PC-3 (cell line): ENCODE results near the gene ITPR3. TPM values are rescaled to one million over a fixed set of nuclear protein-coding genes. Genes with fewer than 3 reads are reported as not detected.
A peak's percentile ranks its signal among the peaks of the same experiment; 100 is the strongest.

Experiments
- ATAC-seq: fragments of 200-7000 bp; cut with Tn5 transposase; 2 replicates; pipeline ENCODE4 v1.9.1; 2020; ENCODE audit warnings: mild to moderate bottlenecking, moderate library complexity
- BruUV-seq: library from RNA; stranded (reverse); fragments of 400-500 nt; replicated peaks from 2 replicates; lab custom pipeline; 2021; lab: Mats Ljungman, UMichigan
- CTCF ChIA-PET: fragments of 300-600 bp; sonication (Branson Sonifier 250); formaldehyde crosslinking; loops from one replicate; lab custom pipeline; 2022; ENCODE audit warnings: antibody characterized with exemption; lab: Charles Lee
- POLR2A ChIA-PET: fragments of 300-600 bp; sonication (Branson Sonifier 250); formaldehyde crosslinking; loops from one replicate; lab custom pipeline; 2022; ENCODE audit warnings: antibody characterized with exemption; ENCODE audit not compliant: unreplicated experiment; lab: Charles Lee
- DNase-seq: peaks from one replicate; pipeline ENCODE4 v3.0.0-alpha.2; 2015
- H2AFZ ChIP-seq: fragments of 300-600 bp; sonication (generic); 2 replicates; pipeline ENCODE4 v1.6.0; 2016; ENCODE audit warnings: antibody characterized with exemption, low read length
- H3F3A ChIP-seq: fragments of 300-600 bp; sonication (generic); one replicate; pipeline ENCODE4 v1.6.0; 2017; ENCODE audit warnings: antibody characterized with exemption, low read length, control low read depth, mild to moderate bottlenecking; ENCODE audit not compliant: unreplicated experiment
- H3K27ac ChIP-seq: fragments of 300-600 bp; sonication (generic); 2 replicates; pipeline ENCODE4 v1.5.1; 2016; ENCODE audit warnings: mild to moderate bottlenecking, low read length
- H3K27me3 ChIP-seq: fragments of 300-600 bp; sonication (generic); 2 replicates; pipeline ENCODE4 v1.6.1; 2016; ENCODE audit warnings: low read length, mixed read lengths
- H3K36me3 ChIP-seq: fragments of 300-600 bp; sonication (generic); 2 replicates; pipeline ENCODE4 v1.6.1; 2016; ENCODE audit warnings: low read depth, mixed run types, low read length, mixed read lengths
- H3K4me1 ChIP-seq: fragments of 300-600 bp; sonication (generic); 2 replicates; pipeline ENCODE4 v1.5.1; 2016; ENCODE audit warnings: low read length; ENCODE audit not compliant: insufficient read depth
- H3K4me2 ChIP-seq: fragments of 300-600 bp; sonication (generic); 2 replicates; pipeline ENCODE4 v1.6.0; 2016; ENCODE audit warnings: low read length
- H3K4me3 ChIP-seq: fragments of 300-600 bp; sonication (generic); 2 replicates; pipeline ENCODE4 v1.5.1; 2016; ENCODE audit warnings: mild to moderate bottlenecking, low read length, mixed read lengths
- H3K79me2 ChIP-seq: fragments of 300-600 bp; sonication (generic); 2 replicates; pipeline ENCODE4 v1.6.1; 2017; ENCODE audit warnings: low read length, mixed read lengths
- H3K9ac ChIP-seq: fragments of 300-600 bp; sonication (generic); 2 replicates; pipeline ENCODE4 v1.6.0; 2016; ENCODE audit warnings: mild to moderate bottlenecking, low read length
- H3K9me2 ChIP-seq: fragments of 300-600 bp; sonication (generic); replicated peaks from 2 replicates; pipeline ENCODE4 v1.6.1; 2016; ENCODE audit warnings: mixed run types, low read length, mixed read lengths
- H3K9me3 ChIP-seq: fragments of 300-600 bp; sonication (generic); 2 replicates; pipeline ENCODE4 v1.6.1; 2016; ENCODE audit warnings: low read length, mixed read lengths
- H4K20me1 ChIP-seq: fragments of 300-600 bp; sonication (generic); 2 replicates; pipeline ENCODE4 v1.6.1; 2016; ENCODE audit warnings: low read length, mixed read lengths
- EZH2 ChIP-seq: fragments of 300-600 bp; sonication (generic); IDR thresholded peaks from one replicate; pipeline ENCODE4 v1.6.1; 2017; ENCODE audit warnings: antibody characterized with exemption, mild to moderate bottlenecking, low read length; ENCODE audit not compliant: unreplicated experiment
- EZH2phosphoT487 ChIP-seq: fragments of 300-600 bp; sonication (generic); IDR thresholded peaks from 2 replicates; pipeline ENCODE4 v1.6.1; 2018; ENCODE audit warnings: mild to moderate bottlenecking, antibody characterized with exemption, low read length, borderline replicate concordance
- intact Hi-C: fragments of 100-400 bp; cut with micrococcal nuclease; formaldehyde crosslinking; loops from 2 replicates; pipeline ENCODE4 v1.9.0; 2023
- total RNA-seq: library from RNA; depleted of rRNA; stranded (reverse); fragments of >200 nt; gene quantifications from 2 replicates; pipeline ENCODE4 v1.2.3, GENCODE V29; 2014
- TF ChIP-seq, protein P1 (sequence below): fragments of 300-600 bp; sonication (generic); conservative IDR thresholded peaks from 2 replicates; pipeline ENCODE4 v1.5.1; 2017; ENCODE audit warnings: antibody characterized with exemption, low read depth, mild to moderate bottlenecking, low read length

Gene ITPR3
- total RNA-seq, 1 experiment from 2014 or later: 41.8 TPM

DNA sequence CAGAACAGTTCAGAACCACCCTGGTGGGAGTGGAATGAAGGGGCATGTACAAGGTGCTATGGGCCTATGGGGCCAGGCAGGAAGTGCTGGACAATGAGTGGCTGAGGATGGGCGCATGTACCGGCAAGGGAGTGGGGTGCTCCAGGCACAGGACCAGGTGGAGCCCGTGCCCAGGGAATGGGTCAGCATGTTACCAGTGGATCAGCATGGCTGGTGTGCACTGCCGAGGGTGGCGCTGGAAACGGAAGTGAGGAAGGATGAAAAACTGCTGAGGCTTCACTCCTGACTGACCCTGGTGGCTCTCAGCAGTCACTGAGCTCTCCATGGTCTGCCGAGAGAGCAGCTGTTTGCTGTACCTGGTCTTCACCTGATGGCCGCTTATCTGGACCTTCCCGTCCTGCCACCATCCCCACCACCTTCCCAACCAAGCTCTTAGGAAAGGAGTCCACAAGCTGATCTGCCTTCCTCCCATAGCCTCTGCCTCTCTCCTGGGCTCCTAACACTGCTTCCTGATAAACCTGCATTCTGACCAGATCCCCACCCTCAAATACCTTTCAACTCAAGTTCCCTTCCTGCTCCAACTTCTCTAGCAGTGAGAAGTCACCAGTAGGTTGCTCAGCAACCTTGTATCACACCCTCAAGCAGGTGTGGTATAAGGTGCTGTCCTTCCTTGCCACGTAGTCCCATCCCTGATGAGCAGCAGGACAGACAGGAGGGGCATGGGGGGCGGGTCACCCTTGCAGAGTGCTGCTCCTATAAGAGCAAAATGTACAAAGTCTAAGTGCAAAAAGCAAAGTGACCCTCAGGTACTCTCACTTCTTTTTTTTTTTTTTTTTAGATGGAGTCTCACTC, 83.3 kb downstream of the ITPR3 start:
- intact Hi-C loops: loop anchor here (5.0 kb wide), 1 partner anchor 72 kb away; no protein-coding TSS in a partner anchor
- no peaks in the 10 kb centered on the region for H4K20me1 ChIP-seq
- H3F3A ChIP-seq: peaks cover 5% of the 10 kb centered on the region
- BruUV-seq: no TSS peak
- no peak for DNase-seq
- no peak overlapping the region for H3K27ac ChIP-seq
- H2AFZ ChIP-seq: no peak overlapping the region
- no peak for ATAC-seq
- peaks cover 31% of the 10 kb centered on the region; the same call in 1 of the 2 replicates for H3K36me3 ChIP-seq
- no peak overlapping the region for H3K9ac ChIP-seq
- no peak for TF ChIP-seq EZH2
- TF ChIP-seq, protein P1, sequence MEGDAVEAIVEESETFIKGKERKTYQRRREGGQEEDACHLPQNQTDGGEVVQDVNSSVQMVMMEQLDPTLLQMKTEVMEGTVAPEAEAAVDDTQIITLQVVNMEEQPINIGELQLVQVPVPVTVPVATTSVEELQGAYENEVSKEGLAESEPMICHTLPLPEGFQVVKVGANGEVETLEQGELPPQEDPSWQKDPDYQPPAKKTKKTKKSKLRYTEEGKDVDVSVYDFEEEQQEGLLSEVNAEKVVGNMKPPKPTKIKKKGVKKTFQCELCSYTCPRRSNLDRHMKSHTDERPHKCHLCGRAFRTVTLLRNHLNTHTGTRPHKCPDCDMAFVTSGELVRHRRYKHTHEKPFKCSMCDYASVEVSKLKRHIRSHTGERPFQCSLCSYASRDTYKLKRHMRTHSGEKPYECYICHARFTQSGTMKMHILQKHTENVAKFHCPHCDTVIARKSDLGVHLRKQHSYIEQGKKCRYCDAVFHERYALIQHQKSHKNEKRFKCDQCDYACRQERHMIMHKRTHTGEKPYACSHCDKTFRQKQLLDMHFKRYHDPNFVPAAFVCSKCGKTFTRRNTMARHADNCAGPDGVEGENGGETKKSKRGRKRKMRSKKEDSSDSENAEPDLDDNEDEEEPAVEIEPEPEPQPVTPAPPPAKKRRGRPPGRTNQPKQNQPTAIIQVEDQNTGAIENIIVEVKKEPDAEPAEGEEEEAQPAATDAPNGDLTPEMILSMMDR: no peak
- no peak for TF ChIP-seq EZH2phosphoT487
- ChIA-PET POLR2A (no interaction called here), CTCF (no interaction called here)
- H3K9me2 ChIP-seq: no peaks in the 10 kb centered on the region
- 0 out of 2 replicates have a peak, but pooled peaks cover 1% of the 10 kb centered on the region for H3K4me1 ChIP-seq
- no peak overlapping the region for H3K4me3 ChIP-seq
- no peaks in the 10 kb centered on the region for H3K27me3 ChIP-seq
- no peaks in the 10 kb centered on the region for H3K9me3 ChIP-seq
- H3K4me2 ChIP-seq: no peak overlapping the region
- peaks cover 20% of the 10 kb centered on the region for H3K79me2 ChIP-seq

DNA sequence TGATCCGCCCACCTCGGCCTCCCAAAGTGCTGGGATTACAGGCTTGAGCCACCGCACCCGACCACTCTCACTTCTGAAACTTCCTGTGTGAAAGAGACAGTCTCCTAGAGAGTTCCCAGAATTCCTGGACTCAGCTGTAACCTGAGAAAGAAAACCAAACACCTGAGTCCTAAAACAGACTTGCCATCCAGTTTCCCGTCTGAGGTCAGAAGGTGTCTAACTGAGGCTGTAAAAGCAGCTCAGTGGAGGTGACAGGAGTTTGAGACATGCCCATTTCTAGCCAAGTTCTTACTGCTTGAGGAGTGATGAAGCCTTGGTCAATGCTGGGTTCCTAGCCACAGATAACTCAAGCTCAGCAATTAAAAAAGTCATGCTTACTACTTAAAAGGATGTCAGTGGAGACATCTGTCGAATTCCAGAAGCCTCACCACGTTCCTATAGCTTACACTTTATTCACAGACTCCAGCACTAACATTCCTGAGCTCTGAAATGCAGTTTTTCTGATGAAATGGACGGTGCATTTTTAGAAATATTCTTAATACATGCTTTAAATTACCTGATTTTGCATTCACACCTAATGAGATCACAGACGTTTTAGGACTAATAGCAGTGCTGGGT, 84.3 kb downstream of the ITPR3 start:
- Histone ChIP-seq H4K20me1 (no peaks in the 10 kb centered on the region), H3K27ac (no peak overlapping the region), H3F3A (peaks cover 5% of the 10 kb centered on the region), H2AFZ (no peak overlapping the region), H3K79me2 (peaks cover 30% of the 10 kb centered on the region), H3K4me1 (peaks cover 10% of the 10 kb centered on the region), H3K9ac (no peak overlapping the region), H3K9me3 (no peaks in the 10 kb centered on the region), H3K9me2 (no peaks in the 10 kb centered on the region), H3K4me2 (no peak overlapping the region), H3K4me3 (no peak overlapping the region), H3K36me3 (peaks cover 29% of the 10 kb centered on the region; the same call in 1 of the 2 replicates), H3K27me3 (no peaks in the 10 kb centered on the region)
- no peak for TF ChIP-seq EZH2
- TF ChIP-seq, protein P1: no peak
- TF ChIP-seq EZH2phosphoT487: no peak
- ChIA-PET CTCF (interaction anchor here (0.7 kb wide), 1 partner anchor 84 kb away, joined by 3 read pairs; the partner anchor contains the start of gene ITPR3), POLR2A (no interaction called here)
- ATAC-seq: no peak
- intact Hi-C loops: no loop called here
- BruUV-seq: no TSS peak
- peak; percentile 17 for DNase-seq
